ENCODE data around the gene PODXL2.

- TF ChIP-seq CTCF (IDR thresholded peaks at IDR 0.05) (no peak), TCF7 (CRISPR knock-in tag; IDR thresholded peaks at IDR 0.05; ENCODE audit: low read depth) (no peak), CREM (CRISPR knock-in tag; IDR thresholded peaks at IDR 0.05) (no peak), ZNF512 (CRISPR knock-in tag; IDR thresholded peaks at IDR 0.05; ENCODE audit: borderline replicate concordance) (no peak), JUN (CRISPR knock-in tag; IDR thresholded peaks at IDR 0.05) (no peak), SMAD4 (CRISPR knock-in tag; IDR thresholded peaks at IDR 0.05) (no peak), ATF3 (CRISPR knock-in tag; conservative IDR thresholded peaks at IDR 0.05) (no peak), GRHL2 (CRISPR knock-in tag; IDR thresholded peaks at IDR 0.05; ENCODE audit: insufficient replicate concordance, severe bottlenecking) (no peak)
These were observed 31.8 kb upstream of the PODXL2 start for GRCh38 chr3:127597020-127597771.
